ENCODE measurements around the gene MRM3.
"Not testable (repeated sequence)": the region's sequence is repeated elsewhere in the genome, so short reads cannot be mapped to it uniquely, and the experiment has no call there.

Gene MRM3

GRCh38 chr17:781805-782731, at the start of gene MRM3, which contains the start of gene GLOD4:
MRM3 (plus strand) TSS chr17:782353; CDS start chr17:782379, 26 bp downstream.
GLOD4 (minus strand) TSS chr17:782280; CDS start chr17:782255, 25 bp downstream.
- peak; percentile 41 to 45 for DNase-seq

GRCh38 chr17:732902-733720, 49.0 kb upstream of the MRM3 start:
- DNase-seq, result no peak

- DNase-seq, result no peak
Observed at GRCh38 chr17:733743-734142, 48.4 kb upstream of the MRM3 start.

- DNase-seq, result no peak
Observed at GRCh38 chr17:737561-738113, 44.5 kb upstream of the MRM3 start.

- no peak for DNase-seq
Observed at GRCh38 chr17:740240-741017, 41.7 kb upstream of the MRM3 start.

- no peak for DNase-seq
Observed at GRCh38 chr17:742147-742793, 39.9 kb upstream of the MRM3 start.

DNA sequence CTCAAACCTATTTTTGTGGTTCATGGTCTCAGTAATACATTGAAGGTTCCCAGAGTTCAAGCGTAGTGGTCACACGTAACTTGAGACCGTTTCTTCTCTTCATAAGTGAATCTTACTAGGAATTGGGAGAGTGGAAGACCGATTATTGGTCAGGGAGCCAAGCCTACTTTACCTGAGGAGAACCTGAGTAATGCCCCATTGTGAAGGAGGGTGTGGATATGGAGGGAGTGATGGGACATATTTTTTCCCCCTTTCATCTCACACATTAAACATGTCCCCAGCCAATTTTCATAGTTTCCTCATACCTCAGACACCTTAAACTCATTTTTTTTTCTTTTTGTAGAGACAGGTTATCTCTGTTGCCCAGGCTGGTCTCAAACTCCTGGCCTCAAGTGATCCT, 39.0 kb upstream of the MRM3 start:
- DNase-seq, result no peak

DNA sequence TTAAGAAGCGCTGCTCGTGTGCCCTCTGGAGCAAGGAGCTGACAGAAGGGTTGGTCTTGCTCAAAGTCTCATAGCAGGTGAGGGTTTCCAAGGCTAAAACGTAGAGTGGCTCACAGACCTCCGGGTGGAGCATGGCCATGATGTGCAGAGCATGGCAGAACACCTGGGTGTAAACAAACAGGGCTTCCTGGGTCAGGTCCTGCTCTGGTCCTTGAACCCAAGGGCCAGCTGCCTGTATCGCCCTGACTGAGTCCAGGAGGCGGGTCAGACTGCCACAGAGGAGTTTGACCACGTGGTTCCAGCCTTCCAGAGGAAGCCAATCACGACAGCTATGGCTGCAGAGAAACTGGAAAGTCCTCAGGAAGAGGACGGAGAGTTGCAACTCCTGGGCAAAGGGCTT, 37.2 kb upstream of the MRM3 start:
- no peak for DNase-seq

DNA sequence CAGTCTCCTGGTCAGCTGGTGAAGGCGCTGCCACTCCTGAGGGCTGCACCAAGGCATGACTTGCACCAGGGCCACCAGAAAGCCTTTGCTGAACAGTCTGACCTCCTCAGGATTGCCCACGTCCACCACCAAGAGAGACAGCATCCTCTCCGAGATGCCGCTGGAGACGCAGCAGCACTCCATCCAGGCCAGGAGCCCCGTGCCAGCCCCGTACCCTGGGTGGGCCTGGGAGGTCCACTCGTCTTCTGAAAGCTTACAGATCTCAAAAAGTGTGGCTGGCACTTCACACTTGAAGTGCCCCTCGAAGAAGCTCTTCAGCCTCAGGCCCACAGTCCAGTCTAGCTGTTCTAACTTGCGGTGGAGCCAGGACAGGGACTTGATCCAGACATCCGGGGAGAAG, 36.7 kb upstream of the MRM3 start:
- no peak for DNase-seq

DNA sequence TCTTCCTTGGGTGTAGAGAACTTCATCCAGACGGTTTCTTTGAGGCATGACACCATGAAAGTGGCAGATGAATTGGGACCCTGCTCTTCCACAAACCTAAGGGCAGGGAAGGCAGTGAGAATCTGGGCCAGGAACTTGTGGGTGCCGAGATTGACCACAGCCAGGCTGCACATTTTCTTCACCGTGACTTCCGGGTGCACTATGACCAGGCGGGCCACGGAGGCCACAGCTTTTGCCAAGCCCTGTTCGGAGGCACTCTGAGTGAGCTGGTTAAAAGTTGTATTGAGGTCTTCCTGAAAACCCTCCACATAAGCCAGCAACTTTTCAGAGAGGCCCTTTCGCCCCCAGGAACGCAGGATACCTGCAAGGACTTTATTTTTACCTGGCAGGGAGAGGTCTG, 36.0 kb upstream of the MRM3 start:
- no peak for DNase-seq

DNA sequence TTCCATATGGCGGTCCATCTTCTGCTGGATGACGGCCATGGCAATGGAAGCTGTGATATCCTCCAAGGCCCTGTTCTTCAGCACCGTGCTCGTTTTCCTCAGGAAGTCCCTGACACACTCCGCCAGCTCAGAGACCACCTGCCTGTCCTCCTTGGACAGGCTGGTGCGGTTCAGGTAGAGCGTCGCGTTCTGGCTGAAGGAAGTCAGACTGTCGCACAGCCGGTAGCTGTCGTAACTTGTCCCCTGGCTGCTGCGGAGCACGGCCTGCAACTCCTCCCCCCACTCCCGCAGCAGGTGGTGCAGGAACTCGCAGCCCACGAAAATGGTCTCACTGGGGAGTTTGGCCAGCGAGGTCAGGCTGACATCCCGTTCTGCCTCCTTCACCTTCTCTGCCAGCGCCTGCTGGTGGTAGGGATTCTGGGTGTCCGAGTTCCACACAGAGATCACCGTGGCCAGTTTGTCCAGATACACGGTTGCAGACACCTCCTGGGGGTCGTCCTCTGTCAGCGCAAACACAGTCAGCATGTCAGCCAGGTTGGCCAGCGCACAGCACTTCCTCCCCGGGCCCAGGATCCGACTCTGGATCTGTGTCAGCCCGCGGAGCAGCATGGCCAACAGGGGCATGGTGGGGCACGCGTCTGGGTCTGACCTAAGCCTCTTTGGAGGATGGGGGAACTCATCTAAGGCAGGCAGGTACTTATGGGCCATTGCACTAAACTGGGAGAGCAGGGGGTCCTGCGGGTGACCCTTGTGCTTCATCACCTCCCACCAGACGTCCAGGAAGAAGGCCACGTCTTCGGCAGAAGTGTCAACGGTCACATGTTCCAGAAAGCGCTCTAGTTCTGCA, 35.1 kb upstream of the MRM3 start:
- DNase-seq, result no peak

DNA sequence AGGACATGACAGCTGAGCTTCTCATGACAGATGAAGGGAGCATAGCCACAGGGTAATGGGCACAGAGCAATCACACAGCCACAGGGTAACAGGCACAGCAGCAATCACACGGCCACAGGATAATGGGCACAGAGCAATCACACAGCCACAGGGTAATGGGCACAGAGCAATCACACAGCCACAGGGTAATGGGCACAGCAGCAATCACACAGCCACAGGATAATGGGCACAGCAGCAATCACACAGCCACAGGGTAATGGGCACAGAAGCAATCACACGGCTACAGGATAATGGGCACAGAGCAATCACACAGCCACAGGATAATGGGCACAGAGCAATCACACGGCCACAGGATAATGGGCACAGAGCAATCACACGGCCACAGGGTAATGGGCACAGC, 33.5 kb upstream of the MRM3 start:
- DNase-seq, result not testable (repeated sequence)

- DNase-seq, result not testable (repeated sequence)
Observed at GRCh38 chr17:749359-749758, 32.8 kb upstream of the MRM3 start.

GRCh38 chr17:750431-751037, 31.6 kb upstream of the MRM3 start:
- DNase-seq, result no peak

DNA sequence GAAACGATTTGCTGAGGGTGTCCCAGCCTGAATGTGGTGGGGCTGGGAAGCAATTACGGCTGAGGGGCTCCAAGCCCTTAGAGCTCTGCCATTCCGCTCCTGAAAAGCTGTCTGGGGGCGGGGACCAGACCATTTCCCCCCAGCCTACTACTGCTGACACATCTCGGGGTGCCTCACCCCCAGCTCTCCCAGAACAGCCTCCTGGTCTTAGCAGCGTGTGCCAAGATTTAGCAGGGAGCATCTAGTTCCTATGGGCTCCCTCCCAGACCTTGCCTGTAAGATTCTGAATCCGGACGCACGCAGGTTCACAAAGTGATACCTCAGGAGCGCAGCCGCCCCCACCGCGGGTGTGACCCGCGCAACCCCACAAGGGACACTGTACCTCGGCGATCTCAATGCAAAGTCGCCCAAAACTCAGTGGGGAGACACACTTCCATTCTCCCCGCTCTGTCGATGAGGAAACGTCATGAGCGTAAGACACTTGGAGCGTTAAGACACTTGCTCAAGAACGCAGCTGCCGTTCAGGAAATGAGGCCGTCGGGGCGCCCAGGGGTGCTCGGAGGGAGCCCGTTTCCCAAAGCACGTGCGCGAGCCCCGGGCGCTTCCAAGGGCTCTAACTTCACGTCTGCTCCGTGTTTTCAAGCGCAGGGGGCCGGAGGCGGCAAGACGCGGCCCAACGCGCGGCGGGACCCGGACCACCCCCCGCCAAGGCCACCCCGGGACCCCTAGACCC, 30.7 kb upstream of the MRM3 start:
- DNase-seq, result no peak

- peak; percentile 60 to 64 for DNase-seq
Observed at GRCh38 chr17:752002-752619, 30.0 kb upstream of the MRM3 start, which contains the start of gene GEMIN4. GEMIN4 (minus strand) TSS chr17:752264; CDS start chr17:752142, 122 bp downstream.

GRCh38 chr17:752620-753219, 29.4 kb upstream of the MRM3 start:
- peak in 1 of 2 experiments; percentile 12 for DNase-seq

- no peak for DNase-seq
Observed at GRCh38 chr17:753418-753817, 28.7 kb upstream of the MRM3 start.
